Fibroblast of peridontal ligament (primary cell): ENCODE data around the gene PLA2G2C.

Experiments used
- DNase-seq: peaks from one replicate; pipeline ENCODE4 v3.0.0-alpha.2; 2010; ENCODE audit errors: extremely low read depth

PLA2G2C gene

DNA sequence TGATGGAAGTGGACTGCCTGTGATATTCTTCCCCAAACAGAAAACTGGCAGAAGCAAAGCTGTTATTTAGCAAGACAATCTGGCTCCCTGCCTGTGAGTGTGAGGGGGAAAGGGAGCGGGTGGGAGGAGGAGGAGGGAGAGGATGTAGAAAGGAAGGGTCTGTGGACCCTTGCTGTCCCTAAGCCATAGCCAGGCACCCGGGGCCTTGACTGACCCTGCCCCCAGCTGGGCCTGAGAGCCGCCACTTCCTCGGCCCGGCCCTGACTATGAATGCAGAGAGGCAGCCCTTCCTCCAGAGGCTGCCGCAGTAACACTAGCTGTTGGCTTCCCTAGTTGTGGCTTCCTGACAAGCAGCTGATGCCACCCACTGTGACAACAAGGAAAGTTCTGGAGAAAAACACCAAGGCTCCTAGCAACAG lies 33.3 kb downstream of the PLA2G2C start:
- peak; percentile 33 for DNase-seq

DNA sequence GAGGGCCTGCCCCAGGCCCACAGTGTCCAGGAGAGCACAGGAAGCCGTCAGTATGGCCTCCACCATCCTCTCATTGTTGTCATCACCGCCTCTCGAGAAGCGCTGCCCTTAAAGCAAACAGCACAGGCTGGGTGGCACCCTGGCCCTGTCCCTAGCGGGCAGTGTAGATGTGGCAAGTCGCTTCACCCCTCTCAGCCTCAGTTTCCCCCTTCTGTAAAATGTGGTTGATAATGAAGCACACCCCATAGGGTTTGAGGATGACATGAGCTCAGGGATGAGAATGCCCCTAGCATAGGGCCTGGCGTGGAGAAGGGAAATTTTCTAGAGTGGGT lies 33.8 kb downstream of the PLA2G2C start:
- DNase-seq: no peak

DNA sequence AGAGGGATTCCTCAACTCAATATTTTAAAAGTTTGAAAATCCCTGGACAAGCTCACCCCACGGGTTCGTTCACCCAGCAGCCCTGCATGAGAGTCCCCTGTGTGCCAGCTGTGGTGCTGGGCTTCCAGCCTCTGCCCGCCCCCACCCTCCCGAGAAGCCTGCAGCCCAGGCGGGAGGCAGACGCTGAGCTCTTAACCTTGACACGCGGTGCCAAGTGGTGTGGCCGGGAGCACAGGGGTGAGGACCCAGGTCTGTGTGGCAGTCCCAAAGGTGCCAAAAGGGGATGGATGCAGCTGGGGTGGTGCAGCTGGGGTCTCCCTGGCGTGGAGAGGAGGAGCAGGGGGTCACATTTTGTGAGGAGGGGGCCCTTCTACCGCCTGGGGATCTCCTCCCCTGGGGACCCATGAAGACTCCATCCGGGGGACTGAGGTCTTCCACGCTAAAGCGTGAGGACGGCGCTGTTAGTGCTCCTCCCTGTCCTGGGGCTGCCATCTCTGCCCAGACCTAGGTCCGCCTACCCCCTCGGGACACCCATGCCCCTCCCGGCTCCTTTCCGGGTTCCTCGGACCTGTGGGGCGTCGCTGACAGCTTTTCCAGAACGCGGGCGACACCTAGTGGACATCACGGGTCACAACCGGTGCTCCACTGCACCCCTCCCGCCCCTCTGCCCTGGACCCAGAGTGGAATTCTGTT lies 34.3 kb downstream of the PLA2G2C start:
- DNase-seq: peak; percentile 78

DNA sequence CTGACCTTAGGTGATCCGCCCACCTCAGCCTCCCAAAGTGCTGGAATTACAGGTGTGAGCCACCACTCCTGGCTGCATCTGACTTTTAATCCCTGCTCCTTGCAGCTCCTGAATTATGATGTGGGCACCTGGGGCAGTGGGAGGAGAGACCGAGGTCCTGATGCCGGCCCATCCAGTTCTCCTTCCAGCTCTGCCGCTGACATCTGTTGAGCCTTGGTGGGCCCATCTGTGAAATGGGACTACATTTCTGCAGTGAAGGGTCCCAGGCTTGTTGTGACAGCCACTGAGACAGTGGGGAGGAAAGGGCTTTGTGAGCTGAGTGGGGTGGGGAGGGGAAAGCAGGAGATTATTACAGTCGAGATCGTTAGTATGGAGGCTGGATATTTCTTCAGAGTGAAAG lies 35.3 kb downstream of the PLA2G2C start:
- no peak for DNase-seq

DNA sequence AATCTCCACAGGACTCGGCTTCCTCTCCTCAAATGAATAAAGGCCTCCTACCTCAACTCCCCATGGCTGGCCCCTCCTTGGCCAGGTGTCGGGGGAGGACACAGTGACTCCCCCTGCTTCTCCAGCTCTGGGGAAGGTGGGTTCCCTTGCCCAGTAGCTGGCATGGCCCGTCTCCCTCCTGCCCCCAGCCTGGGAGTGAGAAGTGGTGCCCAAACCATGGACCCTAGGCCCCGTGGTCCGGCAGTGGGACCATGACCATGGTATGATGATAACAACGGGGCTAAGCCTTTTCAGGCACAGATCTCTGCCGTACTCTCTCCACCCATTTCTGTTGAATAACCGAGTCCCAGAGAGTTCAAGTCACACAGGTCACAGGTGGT lies 36.0 kb downstream of the PLA2G2C start:
- no peak for DNase-seq

DNA sequence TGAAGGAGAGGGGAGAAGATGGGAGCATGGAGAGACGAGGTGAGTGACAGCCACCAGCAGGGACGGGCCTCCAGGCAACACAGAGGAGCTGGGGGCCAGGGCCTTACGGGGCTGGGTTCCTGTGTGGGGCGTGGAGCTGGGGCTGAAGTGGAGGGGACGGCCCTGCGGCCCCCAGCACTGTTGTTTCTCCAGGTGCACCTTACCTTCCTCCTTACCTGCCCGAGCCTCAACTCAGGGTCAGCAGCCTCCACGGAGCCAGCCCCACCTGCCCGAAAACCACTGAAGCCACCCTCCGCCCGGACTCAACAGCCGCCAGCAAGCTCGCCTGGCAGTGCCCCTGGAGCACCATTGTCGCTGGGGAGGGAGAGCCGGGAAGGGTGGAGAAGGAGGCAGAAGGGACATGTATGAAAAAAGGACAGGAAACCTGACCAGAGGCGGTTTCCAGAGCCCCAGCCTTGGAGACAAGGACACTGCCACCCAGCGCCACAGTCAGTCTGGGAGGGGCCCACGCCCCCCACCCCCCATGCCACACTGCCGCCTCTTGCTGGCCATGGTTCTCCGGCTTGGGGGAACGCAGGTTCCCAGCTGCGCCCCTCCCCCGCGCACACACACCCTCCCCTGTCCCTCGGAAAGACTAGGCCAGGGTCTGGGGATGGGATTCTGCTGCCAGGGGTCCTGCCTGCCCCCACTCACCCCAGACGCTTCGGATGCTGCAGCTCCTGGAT lies 36.6 kb downstream of the PLA2G2C start:
- no peak for DNase-seq

DNA sequence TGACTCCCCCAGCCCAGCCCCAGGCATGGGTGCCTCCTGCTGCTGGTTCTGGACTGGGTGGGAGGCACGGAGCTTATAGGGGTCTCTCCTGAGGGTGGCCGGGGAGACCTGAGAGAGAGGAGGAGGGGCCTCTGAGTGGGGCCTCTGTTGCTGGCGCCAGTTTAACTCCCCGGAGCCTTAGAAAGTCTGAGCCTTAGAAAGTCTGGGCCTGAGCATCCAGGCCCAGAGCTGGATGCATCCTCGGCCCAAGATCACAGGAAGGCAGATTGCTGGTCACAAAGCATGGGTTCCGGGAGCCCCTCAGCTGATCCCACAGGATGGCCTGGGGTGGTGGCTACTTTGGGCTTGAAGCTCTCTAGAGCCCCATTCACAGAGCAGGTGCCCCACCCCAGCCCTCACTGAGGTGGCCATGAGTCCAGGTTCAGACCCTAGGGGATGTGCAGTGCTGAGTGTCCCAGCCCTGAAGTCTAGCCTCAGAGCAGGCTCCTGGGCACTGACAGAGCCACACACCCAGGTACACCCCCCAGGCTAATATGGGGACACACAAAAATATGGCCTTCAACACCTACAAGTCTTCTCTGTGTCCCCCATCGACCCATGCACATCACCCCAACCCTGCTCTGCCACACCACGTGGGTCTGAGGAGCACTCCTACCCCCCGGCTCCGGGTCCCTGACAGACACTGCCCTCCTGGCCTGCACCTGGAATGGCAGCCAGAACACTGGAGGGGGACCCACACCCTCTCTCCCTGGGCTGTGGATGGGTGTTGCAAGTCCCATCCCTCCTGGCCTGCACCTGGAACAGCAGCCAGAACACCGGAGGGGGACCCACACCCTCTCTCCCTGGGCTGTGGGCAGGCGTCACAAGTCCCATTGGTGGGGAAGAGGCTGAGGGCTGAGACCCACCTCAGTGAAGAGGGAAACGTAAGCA lies 37.5 kb downstream of the PLA2G2C start:
- DNase-seq: no peak

DNA sequence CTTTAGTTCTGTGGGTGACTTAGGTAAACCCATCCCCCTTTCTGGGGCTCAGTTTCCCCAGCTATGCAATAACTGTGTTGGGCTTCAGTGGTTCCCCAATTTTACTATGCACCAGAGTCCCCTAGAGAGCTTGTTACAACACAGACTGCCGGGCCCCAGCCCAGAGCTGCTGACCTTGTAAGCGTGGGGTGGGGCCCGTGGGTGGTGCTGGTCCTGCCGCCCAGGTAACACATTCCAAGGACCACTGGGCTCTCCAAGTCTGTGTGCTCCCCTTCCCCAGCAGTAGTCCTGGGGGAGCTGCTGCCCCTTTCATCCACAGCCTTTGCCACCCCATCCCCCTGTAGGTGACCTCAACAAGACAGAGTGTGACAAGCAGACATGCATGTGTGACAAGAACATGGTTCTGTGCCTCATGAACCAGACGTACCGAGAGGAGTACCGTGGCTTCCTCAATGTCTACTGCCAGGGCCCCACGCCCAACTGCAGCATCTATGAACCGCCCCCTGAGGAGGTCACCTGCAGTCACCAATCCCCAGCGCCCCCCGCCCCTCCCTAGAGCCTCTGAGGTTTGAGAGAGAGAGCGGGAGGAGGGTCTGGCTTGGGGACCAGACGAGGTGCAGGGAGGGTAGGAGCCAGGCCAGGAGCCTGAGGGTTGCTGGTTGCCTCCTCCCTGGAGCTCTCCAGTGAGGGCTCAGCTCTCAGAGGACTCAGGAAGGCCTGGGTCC lies 38.3 kb downstream of the PLA2G2C start:
- no peak for DNase-seq

DNA sequence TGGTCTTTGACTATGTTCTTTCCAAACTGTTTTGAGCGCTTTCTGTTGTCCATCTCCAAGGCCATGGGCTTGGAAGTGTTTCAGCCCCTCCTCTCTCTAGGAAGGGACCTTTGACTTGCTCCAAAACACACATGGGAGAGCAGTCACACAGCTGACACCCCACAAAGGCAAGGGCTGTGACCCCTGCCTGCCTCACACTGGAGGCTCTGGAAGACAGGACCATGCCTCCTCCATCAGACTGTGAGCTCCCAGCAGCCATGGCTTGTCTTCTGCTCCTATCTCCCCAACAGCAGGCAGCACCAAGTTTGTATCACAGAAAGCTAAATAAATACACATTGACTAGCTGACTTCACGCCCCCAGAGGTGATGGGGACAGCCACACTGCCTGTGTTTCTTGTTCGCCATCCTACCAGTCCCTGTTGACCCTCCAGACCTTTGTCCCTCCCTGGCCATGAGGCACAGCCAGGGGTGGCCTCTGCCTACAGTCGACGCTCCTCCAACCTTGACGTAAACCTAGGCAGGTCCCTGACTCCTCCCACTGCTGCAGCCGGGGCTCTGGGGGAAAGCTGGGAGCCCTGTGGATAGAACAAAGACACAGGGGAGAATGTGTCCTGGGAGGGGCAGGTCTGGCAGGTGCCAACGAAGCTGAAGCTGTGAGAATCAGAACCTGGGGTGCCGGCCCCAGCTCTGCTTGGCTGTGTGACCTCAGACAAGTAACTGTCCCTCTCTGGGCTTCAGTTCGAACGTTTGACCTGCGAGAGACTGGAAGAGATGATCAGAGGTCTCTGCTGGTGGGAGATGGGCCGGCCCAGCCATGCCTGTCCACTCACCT lies 42.4 kb downstream of the PLA2G2C start:
- no peak for DNase-seq

DNA sequence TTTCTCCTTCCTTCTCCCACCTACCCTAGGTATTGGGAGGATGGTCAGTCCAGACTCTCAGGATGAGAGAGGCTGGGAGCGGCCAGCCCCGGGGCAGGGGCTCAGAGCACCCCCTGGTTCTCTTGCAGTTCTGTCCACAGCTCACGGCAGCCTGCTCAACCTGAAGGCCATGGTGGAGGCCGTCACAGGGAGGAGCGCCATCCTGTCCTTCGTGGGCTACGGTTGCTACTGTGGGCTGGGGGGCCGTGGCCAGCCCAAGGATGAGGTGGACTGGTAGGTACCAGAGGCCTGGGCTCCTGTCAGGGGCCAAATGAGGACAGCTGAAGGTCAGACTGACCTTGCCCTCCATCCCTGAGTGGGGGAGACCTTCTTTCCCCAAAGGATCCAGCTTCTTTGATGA lies 43.0 kb downstream of the PLA2G2C start:
- no peak for DNase-seq

DNA sequence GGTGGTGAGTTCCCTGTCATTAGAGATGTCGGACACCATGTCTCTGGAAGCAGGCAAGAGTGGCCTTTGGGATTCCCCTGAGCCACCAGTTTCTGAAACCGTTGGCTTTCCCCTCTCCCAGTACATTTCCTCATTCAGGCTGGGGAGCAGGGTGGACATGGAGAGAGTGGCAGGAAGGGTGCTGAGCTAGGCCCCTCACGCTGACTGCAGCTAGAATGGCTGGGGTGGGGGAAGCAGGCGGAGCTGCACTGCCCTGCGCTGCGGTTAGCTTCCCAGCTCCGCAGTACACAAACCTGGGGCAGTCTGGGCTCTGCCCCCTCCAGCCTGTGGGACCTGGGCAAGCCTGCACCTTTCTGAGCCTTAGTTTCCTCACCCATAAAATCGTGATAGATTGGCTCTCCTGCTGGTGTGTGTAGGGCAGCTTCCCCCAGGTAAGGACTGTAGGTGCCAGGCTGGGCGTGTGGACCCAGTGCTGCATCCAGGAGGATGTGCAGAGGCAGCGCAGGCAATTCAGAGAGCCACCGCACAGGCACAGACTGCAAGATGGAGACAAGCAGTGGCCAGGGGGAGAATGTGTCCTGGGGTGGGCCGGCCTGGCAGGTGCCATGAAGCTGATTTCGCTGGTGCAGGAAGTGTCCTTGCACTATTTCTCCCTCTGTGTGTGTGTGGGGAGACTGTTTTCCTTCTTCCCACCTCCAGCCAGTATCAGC lies 44.2 kb downstream of the PLA2G2C start:
- DNase-seq: no peak

DNA sequence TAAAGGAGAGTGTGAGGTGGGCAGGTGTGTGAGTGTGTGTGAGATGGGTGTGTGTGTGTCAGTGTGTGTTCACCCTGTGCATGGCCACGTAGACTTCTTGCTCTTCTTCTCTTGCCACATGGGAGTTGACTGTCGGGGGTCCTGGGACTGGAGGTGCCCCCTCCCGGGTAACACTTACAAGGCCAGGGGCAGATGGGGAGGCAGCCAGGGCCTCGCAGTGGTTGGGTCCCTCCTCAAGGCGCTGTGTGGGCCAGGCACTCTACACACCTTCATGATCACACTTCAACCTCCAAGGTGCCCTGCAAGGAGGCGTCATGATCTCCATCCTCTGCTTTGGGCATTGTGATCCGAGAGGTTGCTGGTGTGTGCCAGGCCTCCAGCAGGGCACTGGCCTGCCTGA lies 44.9 kb downstream of the PLA2G2C start:
- no peak for DNase-seq

DNA sequence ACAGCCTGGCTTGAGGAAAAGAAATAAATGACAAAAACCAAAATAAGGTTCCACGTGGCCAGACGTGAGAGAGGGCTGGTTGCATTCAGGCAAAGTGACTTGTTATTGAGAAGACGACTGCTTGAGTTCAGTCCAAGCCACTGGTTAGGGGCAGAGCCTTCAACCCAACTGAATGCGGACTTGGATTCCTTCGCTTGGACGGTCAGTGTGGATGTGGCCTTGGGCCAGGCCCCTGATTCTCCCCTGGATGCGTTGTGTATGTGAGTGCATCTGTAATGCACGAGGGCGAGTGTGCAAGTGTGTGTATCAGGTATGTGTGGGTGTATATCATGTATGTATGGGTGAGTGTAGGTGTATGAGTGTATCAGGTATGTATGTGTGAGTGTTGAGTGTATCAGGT lies 45.3 kb downstream of the PLA2G2C start:
- DNase-seq: no peak

DNA sequence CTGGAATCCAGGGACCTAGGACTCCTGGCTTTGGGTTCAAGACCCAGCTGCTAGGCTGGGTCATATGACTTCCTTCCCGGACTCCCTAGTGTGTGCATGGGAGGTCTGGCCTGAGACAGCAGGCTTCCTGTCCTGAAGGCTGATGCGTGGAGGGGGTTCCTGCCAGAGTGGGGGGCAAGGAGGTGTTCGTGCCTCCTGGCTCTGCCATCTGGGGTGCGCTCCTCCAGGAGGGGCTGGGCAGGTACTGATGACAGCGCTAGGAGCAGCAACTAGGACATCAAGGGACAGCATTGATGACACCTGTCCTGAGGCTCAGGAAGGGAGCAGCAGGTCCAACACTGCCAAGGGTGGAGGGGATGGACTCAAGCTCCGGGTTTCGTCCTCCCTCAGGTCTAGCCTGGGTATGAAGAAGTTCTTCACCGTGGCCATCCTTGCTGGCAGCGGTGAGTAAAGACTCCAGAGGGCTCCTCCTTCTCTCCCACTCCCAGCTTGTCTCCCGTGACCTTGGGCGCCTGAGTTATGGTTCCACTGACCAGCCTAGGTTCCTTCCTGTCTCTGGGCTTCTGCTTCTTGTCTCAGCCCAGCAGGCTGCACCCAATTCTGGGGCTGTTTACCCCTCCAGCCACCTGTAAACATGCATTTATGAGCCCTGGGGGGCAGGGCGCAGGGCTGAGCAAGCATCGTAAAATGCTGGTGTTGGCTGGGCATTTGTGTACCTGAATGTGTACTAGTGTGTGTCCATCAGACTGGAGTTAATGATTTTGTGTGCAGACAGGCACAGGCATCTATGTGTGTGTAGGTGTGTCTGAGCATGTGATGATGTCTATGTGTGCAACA lies 46.3 kb downstream of the PLA2G2C start:
- DNase-seq: no peak

DNA sequence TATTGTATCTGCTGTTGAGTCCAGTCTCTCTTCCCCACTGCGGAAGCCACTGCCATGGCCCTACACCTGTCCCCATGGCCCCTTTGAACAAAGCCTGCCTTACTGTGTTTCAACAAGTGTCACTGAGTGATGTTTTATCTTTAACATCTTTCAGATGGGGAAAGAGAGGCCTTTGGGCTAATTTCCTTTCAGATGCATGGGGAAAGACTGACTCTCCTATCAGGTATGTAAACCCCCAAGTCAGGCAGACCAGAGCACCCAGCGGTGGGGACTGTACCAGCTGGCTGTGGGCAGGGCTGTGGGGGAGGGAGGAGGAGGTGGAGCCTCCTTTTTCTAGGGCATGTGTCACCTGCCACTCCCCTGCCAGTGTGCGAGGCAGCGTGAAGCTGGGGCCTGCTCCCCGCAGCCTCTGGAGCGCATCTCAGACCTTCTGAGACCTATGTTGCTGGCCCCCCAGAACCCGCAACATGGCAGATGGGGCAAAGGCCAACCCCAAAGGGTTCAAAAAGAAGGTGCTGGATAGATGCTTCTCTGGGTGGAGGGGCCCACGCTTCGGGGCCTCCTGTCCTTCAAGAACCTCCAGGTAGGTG lies 47.3 kb downstream of the PLA2G2C start, which contains the start of gene PLA2G2F:
PLA2G2F (plus strand) TSS at position 363 of the 590 bp plus-strand sequence; CDS start at position 468, 105 bp downstream.
- DNase-seq: no peak

DNA sequence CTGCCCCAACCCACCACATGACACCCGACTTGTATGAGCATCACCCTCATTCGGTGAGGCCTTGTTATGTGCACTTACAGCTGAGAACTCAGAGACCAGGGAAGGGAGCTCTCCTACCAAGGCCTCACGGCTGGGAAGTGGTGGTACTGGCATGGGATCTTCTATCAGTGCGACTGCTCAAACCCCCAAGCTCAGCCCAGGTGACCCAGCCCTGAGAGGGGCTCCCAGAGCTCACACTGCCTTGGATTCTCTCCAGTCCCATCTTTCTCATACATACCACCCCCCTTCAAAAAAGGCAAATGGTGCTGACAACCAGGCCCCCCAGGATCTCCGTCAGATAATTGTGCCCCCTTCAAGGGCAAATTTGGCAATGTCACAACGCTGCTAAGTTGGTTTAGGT lies 48.0 kb downstream of the PLA2G2C start:
- DNase-seq: no peak

DNA sequence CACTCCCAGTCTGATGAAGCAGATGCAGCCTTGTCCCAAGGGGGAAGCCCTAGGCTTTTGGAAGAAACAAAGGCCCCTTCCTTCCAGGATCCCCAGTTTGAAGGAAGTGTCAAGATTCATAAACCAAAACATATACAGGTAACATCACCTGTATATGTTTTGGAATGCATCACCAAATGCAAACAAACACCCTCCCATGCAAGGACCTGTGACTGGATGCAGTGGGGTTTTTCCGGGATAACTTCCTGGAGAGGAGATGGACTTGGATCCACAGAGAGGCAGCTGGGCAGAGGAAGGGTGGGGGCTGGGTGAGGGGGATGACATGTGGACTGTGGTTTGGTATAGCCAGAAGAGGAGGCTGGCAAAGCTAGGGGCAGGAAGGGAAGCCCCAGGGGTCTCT lies 48.7 kb downstream of the PLA2G2C start:
- no peak for DNase-seq

DNA sequence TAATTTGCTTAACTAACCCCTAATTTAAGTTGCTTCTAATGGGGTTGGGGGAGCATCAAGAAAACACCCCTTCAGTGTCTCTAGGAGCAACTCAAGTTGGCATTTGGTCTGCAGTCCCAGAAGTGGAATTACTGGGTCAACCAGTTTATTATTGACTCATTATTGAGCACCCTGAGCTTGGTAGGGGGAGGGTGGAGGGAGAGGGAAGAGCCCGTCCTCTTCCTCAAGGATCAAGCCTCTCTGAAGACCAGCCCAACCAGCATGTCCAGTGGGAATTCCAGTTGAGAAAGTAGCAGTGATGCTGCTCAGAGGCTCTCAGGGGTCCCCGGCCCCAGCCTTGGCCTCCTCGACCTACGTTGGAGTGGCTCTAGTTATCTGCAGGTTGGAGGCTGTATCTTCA lies 49.3 kb downstream of the PLA2G2C start:
- no peak for DNase-seq

DNA sequence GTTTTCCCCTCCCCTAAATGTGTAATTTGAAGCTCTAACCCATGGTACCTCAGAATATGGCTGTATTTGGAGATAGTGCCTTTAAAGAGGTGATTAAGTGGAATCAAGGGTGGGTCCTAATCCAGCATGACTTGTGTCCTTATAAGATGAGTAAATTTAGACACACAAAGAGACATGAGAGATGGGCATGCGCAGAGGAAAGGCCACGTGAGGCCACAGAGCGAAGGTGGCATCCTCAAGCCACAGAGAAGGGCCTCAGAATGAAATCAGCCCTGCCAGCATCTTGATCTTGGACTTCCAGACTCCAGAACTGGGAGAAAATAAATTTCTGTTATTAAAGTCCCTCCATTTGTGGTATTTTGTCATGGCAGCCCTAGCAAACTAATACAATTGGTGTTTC lies 50.1 kb downstream of the PLA2G2C start:
- DNase-seq: no peak
